GF-D8 (cell line): ENCODE results near the gene PAIP2.
"Not testable (repeated sequence)": the region's sequence is repeated elsewhere in the genome, so short reads cannot be mapped to it uniquely, and the experiment has no call there.

ENCODE experiments used
- DNase-seq: peaks from one replicate; lab custom pipeline; 2025; lab: John Stamatoyannopoulos, UW

PAIP2 gene

DNA sequence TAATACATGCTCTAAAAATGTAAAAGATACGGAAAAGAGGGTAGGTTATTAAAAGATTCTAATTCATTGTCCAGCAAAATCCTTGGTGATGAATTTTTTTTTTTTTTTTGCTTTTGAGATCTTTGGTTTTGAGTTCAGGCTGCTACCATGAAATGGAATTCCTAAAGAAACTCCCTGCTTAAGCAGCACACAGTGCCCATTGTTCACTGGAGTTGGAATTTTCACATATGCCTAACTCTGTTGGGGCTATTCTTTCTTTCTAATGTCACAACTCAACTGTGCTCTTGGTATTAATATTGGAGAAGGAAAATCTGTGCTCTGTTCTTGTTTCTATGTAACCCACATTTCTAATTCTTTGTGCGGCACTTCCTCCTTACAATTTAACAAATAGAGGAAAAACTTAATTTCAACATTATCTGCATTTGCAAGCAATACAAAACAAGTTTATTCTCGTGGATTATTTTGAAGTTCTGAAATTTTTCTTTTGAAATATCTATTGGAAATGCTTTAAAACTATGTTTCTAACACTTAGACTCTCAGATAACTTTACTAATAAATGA, 26.5 kb upstream of the PAIP2 start:
- DNase-seq, result no peak

DNA sequence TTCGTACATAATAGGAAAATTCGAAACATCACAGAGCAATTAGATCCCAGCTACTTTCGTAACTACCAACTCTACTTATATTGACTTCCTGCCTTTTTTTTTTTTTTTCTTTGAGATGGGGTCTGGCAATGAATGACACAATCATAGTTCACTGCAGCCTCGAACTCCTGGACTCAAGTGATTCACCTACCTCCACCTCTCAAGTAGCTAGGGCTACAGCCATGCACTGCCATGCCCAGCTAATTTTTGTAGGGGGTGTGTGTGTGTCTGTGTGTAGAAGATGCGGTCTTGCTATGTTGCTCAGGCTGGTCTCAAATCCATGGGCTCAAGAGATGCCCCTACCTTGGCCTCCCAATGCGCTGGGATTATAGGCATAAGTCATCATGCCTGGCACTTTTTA, 5.8 kb upstream of the PAIP2 start:
- DNase-seq, result no peak

DNA sequence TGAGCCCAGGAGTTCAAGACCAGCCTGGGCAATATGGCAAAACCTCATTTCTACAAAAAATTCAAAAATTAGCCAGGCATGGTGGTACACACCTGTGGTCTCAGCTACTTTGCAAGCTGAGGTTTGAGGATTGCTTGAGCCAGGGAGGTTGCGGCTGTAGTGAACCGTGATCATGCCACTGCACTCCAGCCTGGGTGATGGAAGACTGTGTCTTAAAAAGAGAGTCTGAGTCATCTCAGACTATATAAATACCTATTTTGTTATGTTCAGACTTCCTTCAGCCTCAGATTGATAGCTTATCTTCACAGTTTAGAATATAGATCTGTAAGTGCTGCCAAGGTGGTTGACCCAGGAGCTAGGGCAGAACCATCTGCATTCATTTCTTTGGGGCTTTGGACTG, 1.6 kb upstream of the PAIP2 start:
- no peak for DNase-seq

DNA sequence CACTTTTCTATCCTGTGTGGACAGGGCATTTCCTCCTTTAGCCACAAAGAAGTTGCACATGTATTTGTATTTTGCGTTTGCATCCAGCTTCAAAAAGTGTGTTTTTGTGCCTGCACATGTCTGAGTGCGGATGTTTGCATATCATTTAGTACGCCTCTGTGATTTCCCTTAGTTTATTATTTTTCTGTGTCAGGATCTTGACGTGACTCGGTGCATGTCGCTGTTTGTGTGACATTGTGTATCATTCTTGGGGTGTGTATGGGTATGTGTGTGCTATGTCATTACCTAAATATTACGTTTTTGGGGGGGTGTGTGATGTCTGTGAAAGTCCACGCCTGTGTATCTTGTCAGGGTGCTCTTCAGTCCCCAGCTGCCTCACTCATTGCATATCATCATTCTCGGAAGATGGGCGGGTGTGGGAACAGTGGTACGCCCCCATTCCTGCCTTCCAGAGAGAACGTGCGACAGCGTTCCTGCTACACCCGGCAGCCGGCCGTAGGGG, 416 bp upstream of the PAIP2 start:
- DNase-seq, result no peak

DNA sequence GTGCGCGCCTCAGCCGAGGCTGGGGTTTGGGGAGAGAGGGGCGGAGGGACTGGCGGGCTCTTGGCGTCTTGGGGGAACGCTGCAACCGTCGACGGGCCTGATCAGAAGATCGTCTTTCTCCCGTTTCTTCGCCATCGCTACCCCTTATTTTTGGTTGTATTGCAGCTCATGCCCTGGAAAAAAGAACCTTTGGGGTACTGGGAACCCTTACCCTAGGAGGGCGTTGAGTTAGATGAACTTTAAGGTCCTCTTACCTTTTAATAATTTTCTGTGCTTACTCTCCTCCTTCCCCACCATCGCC, 719 bp downstream of the PAIP2 start:
- no peak for DNase-seq

DNA sequence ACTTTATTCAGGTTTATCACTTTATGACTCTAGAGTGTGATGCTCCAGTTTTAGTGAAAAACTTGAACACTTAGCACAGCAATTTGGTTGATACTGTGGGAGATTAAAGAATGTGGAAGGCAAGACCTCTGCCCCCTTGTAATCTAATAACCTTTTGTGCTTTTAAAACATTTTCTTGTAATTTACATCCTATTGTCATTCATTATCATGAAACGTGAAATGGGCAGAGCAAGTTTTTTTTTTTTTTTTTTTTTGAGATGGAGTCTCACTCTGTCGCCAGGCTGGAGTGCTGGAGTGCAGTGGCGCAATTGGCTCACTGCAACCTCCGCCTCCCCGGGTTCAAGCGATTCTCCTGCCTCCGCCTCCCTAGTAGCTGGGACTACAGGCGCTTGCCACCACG, 1.8 kb downstream of the PAIP2 start:
- no peak for DNase-seq

DNA sequence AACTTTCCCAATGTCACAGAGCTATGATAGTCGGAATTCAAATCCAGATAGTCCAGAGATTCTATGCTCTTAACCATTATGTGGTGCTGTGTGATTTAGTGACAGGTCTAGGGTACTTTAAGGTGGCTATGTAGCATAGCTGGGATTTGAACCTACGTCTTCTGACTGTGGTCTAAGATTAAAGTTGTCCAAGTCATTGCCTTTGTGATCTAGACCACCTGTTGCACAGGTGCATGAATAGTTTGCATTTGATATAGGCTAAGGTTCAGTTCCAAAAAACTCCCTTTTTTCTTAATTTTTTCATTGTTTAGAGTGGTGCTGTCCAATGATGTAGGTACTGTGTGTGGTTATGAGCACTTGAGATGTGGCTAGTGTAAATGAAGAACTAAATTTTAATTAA, 2.5 kb downstream of the PAIP2 start:
- no peak for DNase-seq

DNA sequence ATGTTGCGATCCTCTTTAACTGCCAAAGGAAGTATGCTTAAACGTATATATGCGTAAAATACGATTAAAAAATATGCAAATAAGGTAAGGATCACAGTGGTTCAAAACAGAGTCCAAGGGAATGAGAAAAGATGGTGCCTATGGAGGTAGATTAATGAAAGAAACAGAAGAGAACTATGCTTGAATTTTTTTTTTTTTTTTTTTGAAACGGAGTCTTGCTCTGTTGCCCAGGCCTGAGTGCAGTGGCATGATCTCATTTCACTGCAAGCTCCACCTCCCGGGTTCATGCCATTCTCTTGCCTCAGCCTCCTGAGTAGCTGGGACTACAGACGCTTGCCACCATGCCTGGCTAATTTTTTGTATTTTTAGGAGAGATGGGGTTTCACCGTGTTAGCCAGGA, 3.8 kb downstream of the PAIP2 start:
- DNase-seq, result not testable (repeated sequence)

DNA sequence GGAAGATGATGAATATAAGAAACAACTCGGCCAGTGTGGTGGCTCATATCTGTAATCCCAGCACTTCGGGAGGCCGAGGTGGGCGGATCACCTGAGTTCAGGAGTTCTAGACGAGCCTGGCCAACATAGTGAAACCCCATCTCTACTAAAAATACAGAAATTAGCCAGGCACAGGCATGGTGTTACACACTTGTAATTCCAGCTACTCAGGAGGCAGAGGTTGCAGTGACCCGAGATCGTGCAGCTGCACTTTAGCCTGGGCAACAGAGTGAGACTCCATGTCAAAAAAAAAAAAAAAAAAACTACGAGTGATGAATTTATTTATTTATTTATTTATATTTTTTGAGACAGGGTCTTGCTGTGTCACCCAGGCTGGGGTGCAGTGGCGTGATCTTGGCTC, 6.2 kb downstream of the PAIP2 start:
- DNase-seq, result not testable (repeated sequence)

DNA sequence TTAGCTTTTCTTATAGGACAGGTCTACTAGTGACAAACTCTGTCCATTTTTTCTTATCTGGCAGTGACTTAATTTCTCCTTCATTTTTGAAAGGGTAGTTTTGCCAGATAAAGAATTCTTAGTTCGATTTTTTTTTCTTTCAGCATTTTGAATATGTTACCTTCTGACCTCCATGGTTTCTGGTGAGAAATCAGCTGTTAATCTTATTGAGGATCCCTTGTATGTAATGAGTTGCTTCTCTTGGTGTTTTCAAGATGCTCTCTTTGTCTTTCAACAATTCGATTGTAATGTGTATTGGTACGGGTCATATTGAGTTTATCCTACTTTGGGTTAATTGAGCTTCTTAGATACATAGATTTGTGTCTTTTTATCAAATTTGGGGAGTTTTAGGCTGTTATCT, 12.5 kb downstream of the PAIP2 start:
- no peak for DNase-seq

DNA sequence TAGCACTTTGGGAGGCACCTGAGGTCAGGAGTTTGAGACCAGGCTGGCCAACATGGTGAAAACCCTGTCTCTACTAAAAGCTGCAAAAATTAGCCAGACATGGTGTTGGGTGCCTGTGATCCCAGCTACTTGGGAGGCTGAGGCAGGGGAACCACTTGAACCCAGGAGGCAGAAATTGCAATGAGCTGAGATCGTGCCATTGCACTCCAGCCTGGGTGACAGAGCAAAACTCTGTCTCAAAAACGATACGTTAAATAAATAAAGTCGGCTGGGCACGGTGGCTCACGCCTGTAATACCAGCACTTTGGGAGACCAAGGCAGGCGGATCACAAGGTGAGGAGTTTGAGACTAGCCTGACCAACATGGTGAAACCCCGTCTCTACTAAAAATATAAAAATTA, 14.2 kb downstream of the PAIP2 start:
- not testable (repeated sequence) for DNase-seq

DNA sequence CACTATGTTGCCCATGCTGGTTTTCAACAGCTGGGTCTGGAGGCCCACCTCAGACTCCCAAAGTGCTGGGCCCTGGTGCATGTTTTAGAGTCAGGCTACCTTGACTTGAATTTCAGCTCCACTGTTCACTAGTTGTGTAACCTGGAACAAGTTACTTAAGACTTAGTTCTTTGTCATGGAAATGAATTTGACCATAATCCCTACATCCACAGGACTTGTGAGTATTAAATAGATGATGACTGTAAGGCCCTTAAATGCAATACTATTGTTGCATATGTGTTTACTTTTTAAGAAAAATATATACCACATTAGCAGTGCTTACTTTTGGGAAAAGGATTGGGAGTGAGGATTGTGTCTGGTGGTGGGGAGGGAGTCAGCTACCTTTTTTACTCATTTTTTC, 16.4 kb downstream of the PAIP2 start:
- DNase-seq, result no peak

DNA sequence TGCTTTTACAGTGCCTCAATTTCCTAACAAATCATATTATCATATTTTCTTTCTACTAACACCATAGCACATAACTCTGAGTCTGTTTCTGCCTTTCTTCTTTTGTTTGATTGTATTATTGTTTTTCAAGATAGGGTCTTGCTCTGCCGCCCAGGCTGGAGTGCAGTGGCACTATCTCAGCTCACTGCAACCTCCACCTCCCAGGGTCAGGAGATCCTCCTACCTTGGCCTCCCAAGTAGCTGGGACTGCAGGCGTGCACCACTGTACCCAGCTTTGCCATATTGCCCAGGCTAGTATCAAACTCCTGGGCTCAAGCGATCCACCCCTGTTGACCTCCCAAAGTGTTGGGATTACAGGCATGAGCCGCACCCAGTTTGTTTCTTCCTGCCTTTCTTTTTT, 18.7 kb downstream of the PAIP2 start:
- DNase-seq, result no peak

DNA sequence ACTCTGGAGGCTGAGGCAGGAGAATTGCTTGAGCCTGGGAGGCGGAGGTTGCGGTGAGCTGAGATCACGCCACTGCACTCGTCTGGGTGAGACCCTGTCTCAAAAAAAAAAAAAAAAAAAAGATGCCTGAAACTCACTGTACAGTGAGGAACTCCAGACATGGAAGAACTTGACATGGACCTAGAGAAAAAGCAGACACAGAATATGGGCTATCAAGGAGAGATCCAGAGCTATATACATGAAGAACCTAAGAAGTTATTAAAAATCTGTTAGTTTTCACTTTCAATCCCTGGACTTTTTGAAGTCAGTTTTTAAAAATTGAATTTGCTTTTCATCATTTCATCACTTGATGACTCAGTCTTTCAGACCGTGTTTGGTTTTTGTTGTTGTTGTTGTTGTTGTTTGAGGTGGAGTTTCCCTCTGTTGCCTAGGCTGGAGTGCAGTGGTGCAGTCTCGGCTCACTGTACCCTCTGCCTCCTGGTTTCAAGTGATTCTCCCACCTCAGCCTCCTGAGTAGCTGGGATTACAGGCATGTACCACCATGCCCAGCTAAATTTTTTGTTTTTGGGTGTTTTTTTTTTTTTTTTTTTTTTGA, 20.3 kb downstream of the PAIP2 start:
- DNase-seq, result no peak

DNA sequence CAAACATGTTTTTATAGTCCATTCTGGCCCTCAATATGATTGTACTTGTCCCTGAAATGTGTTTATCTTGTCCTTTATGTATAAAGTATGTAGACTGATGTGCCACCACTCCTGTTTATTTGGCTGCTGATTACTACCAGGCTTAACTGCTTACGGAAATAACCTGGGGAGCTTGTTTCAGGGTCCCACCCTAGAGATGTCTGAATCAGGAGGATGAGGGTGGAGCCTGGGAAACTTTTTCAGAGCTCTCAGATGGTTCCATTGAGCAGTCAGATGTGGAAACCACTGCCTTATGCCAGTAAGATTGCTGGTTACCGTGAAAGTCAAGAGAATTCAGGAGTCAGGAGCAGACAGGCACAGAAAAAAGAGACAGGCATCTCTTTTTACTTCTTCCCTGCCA, 22.3 kb downstream of the PAIP2 start:
- DNase-seq, result no peak

DNA sequence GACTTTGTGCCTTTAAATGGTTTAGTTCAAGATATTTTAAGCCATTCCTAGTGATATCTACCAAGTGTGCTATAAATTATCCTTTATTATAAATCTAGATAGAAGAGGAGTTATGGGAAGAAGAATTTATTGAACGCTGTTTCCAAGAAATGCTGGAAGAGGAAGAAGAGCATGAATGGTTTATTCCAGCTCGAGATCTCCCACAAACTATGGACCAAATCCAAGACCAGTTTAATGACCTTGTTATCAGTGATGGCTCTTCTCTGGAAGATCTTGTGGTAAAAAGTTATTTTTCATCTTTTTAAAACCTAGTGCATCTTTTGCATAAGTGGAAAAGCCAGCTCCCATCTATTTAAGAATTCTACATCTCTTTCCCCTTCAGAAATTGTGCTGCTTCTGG, 22.8 kb downstream of the PAIP2 start:
- no peak for DNase-seq

DNA sequence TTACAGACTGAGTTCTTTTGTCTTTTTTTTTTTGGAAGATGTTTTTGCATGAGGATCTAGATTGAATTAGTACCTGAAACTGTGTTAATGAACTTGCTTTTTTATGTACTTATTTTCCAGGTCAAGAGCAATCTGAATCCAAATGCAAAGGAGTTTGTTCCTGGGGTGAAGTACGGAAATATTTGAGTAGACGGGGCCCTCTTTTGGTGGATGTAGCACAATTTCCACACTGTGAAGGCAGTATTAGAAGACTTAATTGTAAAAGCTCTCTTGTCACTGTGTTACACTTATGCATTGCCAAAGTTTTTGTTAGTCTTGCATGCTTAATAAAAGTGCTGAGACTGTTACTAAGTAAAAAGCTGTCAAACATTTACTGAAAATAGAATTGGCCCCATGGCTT, 27.0 kb downstream of the PAIP2 start:
- no peak for DNase-seq

DNA sequence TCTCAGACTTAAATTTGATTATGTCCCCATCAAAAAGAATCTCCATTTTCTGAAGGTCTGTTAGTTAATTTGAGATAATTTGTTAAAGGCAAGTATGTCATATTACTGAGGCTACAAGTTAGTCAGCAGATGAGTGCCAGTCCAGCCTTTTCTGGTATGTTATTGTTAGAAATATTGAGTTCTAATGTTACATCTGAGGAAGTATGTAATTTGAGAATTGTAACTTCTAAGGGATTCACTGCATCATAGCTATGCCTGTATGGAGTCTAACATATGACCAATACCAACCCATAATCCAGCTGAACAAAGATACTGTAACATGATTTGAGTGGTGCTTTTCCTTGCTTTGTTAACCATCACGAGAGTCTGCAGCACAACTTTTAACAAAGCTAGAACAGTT, 27.5 kb downstream of the PAIP2 start:
- DNase-seq, result no peak

DNA sequence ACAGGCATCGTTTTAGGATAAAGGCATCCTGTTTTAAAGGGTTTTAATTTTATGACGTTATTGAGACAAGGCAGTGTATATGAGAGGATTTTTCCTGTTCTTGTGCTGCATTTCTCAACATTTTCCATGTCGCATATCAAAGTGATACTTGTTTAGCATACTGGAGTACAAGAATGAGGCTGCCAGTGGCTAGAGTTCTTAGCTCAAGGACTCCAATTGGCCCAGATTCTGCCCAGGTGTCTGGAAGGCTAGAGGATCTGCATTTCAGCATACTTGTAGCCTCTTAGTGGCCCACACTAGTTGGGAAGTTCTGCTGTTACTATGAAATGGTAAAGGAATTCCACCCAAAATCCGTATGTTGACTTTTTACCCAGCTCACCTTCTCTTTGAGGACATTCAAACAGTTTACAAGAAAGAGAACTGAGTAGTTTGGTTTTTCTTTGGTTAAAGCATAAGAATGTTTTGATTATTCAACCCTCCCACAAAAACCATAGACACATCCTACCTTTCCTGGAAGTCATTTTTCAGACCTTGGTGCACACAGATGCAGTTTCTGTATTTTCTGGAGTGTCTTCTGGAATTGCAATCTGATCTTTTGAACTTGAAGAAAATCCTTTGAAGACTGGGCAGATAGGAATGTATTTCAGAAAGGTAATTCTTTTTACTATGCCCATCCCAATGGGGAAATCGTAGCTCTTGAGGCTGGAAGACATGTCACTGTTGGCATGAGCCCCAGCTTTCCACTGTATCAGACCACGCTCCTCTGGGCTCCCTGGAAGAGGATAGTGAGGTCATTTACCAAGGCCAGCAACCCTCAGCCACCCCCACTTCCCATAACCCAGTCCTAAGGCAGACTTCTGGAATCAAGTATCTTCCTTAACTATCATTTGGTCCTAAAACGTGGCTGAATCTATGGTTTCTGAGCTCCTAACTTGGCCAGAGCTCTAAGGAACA, 30.1 kb downstream of the PAIP2 start:
- DNase-seq, result no peak

DNA sequence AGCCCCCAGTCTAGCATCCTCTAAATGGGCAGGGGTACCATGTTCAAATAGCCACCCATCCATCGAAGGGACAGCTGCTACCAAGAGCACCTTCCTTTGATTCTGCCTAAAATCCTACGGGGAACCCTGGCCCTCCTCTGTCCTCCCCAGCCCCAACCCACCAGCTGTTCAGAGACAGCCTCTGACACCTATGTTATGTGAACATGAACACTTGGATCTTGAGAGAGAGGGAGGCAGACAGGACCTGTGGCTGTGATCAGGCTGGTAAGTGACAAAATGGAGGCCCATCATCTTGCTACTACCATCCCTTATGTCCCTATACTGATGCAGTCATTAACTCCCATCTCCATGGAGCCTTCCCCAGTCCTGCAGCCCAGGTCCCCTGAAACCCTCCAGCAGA, 33.3 kb downstream of the PAIP2 start:
- DNase-seq, result no peak

DNA sequence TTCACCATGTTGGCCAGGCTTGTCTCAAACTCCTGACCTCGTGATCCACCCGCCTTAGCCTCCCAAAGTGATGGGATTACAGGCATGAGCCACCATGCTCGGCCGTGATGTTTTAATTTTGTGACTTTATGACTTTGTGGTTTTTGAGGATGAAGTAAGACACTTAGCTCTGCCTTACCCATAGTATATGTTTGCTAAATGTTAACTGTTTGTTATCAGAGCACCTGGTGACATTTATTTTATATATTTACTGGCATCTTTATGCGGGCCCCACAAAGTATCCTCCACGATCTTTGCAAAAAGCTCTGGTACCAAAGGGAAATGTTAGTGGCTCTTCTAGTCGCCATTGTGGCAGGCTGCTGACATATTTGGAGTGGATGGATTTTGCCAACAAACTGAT, 34.7 kb downstream of the PAIP2 start:
- DNase-seq, result no peak

DNA sequence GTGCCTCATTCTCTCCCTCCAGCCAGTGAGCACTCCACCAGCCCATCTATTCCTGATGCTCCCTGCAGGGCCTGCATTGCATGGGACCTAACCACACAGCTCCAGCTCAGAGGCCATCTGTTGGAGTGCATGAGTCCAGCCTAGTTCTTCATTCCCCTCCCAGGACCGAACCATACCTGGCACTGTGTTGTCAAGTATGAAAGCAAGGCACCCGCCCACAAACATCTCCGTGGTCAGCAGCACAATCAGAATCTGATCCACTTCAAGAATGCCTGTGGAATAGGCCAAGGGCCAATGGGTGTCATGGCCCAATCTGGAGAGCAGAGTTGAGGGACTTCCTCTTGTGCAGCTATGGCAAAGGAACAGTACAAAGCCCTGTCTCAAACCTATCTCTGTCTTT, 35.6 kb downstream of the PAIP2 start:
- DNase-seq, result no peak

DNA sequence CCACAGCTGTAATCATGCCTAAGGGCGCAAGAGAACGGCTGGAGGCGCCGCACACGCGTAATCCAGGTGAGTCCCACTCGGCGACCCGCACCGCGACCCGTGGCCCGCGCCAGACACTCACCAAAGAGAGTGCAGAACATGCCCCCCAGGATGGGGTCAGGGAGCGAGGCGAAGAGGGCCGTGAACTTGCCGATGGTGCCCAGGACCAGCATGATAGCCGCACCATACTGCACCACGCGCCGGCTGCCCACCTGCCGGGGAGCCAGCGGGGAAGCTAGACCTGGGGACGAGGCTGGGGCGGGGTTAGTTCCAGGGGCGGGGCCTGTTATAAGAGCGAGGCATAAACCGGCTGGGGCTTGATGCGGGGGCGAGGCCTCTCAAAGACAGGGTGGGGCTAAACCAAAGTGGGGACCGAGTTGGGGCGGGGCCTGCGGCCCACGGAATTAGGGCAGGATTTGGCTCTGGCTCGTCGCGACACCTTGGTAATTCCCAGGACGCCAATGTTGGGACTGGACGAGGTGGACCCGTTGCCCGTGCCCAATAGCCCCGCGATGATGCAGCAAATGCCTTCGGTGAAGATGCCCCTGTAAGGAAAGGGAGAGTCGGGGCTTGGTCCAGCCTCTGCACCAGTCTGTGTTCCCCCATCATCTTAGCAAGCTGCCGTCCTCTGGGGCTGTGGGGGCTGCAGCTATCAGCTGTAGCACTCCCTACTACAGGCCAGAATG, 36.6 kb downstream of the PAIP2 start:
- no peak for DNase-seq
